Activated gamma-delta T cell treated with anti-CD3 and anti-CD28 coated beads, Interleukin-2, amount 50 U/mL, for 16 hours (primary cell): ENCODE data around the gene TRIM52.

Experiments used
- DNase-seq: peaks from one replicate; pipeline ENCODE4 v3.0.0-alpha.2; 2020; ENCODE audit warnings: low read depth

The TRIM52 gene

DNA sequence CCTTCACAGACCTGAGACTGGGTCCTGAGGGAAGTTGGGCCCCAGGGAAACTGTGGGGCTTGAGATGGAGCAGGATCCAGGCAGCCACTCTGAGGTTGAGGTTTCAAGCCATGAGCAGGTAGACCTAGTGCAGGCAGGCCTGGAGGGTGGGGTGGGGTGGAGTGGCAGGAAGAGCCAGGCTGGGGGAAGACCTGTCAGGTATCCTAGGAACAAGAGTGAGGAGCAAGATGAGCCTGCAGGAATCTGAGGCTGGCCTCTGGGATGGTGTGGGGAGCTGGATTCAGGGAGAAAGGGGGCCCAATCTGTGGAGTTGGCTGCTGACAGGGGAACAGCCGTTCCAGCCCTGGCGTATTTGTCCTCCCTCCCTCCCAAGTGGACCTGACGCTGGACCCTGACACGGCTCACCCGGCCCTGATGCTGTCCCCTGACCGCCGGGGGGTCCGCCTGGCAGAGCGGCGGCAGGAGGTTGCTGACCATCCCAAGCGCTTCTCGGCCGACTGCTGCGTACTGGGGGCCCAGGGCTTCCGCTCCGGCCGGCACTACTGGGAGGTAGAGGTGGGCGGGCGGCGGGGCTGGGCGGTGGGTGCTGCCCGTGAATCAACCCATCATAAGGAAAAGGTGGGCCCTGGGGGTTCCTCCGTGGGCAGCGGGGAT is 27.0 kb downstream of the TRIM52 start:
- DNase-seq = no peak

DNA sequence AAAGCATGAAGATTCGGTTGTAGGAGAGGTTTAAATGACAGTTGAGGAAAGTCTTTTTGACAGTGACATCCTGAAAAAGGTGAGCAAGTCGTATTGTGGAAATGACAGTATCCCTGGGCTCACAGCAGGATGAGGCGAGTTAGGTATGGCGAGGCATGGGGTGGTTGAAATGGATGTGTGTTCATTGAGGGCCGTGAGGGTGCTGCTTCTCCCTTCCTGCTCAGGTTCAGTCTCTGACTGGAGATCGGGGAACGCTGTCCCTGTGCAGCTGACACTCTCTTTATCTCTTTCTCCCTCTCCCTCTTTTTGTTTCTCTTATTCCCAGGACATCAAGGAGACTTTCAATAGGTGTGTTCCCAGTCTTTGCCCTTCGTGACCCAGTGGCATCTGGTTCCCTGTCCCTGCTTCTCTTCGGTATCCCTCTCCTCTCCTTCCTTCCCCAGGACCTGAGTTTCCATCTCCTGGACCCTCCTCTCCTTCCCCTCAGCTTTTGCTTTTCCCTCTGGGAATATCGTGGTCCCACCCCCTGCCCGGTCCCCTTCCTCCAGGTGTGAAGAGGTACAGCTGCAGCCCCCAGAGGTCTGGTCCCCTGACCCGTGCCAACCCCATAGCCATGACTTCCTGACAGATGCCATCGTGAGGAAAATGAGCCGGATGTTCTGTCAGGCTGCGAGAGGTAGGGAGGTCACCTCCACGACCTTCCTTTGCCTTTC is 27.7 kb downstream of the TRIM52 start:
- no peak for DNase-seq

DNA sequence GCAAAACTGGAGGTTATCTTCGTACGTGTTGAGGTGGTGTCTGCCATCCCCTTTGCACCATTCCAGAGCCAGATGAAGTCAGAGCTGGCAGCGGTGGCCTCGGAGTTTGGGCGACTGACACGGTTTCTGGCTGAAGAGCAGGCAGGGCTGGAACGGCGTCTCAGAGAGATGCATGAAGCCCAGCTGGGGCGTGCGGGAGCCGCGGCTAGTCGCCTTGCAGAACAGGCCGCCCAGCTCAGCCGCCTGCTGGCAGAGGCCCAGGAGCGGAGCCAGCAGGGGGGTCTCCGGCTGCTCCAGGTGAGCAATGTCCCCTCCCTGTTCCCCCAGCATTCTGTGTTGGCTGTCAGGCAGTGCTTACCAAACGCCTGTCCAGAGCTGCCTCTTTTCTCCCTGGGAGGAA is 28.4 kb downstream of the TRIM52 start:
- no peak for DNase-seq

DNA sequence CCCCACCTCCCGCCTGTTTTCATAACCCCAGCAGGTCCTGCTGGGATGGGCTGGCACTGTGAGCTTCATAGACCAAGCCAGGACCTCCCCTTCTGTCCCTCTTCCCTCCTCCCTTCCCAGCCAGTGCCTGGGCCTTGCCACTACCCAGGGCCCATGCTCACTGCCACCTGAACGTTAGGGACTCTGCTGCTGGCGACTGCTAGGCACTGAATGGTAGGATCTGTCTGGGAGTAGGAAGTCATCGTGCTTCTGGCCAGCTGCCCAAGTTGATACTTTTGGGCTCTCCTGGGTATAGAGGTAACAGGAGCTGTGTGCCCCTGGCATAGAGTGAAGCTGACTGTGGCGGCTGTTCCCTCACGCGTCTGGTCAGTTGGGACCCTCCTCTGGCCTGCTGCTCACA is 29.5 kb downstream of the TRIM52 start:
- DNase-seq = no peak

DNA sequence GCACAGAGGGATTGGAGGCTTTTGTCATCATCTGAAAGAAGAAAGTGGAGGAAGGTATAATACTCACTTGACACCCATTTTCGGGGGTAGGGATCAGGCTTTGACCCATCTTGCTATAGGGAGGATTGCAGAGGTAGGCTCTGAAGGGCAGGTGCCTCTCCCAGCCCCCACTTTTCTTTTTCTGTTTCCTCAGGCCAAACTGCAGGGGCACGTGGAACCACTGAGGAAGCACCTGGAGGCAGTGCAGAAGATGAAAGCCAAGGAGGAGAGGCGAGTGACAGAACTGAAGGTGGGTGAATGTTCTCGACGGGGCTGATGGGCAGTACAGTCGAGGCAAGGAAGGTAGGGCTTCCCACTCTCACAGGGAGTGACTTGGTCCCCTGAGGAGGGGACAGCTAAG is 30.4 kb downstream of the TRIM52 start:
- no peak for DNase-seq

DNA sequence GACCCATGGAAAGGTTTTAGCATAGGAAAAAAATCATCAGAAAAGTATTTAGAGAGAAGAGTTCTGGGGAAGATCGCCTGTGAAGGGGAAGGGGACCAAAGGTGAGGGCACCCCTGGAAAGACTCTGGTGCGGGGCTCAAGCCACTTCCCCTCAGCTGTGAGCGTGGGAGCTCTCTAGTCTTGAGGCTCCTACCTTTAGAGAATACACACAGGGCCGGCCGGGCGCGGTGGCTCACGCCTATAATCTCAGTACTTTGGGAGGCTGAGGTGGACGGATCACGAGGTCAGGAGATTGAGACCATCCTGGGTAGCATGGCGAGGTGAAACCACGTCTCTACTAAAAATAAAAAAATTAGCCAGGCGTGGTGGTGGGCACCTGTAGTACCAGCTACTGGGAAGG is 30.9 kb downstream of the TRIM52 start:
- DNase-seq = no peak

DNA sequence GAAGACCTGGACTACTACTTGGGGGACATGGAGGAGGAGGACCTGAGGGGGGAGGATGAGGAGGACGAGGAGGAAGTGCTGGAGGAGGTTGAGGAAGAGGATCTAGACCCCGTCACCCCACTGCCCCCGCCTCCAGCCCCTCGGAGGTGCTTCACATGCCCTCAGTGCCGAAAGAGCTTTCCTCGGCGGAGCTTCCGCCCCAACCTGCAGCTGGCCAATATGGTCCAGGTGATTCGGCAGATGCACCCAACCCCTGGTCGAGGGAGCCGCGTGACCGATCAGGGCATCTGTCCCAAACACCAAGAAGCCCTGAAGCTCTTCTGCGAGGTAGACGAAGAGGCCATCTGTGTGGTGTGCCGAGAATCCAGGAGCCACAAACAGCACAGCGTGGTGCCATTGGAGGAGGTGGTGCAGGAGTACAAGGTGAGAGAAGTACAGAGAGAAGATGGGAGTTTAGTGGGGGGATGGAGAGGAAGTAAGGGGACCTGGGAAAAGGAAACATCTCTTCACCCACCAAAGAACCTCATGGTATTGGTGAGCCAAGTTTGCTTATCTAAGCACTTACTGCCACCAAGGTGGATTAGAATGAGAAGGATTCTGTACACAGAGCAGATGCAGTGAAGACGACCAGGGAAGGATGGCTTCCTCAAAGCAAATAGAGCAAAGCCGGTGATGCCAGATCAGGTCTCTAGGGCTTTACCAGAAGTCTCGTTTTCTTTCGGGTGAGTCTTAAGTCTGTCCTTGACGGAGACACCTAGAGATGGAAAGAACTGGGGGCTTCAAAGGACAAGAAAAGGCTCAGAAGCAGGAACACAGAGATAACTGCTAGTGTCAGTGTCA is 36.3 kb downstream of the TRIM52 start:
- DNase-seq = no peak

DNA sequence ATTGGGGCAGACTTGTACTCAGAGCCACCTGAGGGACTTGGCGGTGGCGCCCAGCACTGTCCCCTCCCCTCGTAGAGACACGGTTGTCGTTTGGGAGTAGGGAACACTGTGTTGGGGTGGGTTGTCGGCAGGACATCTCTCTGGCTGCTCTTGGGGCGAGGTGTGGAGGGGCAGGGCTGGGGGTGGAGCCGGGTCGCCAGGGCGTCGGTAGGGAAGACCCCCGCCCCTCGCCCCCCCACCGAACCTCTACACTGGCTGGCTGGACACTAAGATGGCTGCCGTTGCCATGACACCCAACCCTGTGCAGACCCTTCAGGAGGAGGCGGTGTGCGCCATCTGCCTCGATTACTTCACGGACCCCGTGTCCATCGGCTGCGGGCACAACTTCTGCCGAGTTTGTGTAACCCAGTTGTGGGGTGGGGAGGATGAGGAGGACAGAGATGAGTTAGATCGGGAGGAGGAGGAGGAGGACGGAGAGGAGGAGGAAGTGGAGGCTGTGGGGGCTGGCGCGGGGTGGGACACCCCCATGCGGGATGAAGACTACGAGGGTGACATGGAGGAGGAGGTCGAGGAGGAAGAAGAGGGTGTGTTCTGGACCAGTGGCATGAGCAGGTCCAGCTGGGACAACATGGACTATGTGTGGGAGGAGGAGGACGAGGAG is 37.1 kb downstream of the TRIM52 start:
- no peak for DNase-seq

DNA sequence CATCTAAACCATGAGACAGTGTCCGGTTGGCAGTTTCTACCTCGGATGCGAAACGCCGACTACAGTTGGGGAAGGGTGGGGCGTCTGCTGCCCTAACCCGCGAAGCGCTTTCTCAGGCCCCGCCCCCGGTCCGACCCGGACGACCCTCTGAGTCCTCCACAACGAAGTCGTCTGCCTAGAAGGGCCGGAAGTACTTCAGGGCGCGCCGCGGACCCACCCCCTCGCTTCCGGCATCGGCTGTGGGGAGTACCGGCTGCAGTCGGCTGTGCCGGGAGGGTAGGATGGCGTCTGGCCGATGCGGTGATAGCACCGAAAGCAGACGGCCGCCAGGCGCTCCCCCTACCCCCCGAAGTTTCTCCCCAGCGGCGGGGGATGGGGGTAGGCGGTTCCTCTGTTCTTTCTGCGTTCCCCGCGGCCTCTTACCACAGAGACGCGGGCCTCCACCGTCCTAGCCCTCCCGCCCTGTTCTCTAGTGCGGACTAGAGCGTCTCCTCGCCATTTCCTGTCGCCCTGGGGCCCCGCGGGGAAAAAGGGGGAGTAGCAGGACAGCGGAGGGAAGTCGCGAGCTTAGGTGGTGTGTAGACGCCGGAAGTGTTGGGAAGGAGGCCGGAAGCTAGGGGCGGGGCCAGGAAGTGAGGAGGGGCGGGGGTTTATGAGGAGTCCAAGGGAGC is 37.8 kb downstream of the TRIM52 start, which contains the start of gene TRIM41:
TSS of gene TRIM41 (plus strand) at position 224 of the 671 bp plus-strand sequence. CDS start 719 bp downstream, outside the sequence.
- peak; percentile 98 for DNase-seq

DNA sequence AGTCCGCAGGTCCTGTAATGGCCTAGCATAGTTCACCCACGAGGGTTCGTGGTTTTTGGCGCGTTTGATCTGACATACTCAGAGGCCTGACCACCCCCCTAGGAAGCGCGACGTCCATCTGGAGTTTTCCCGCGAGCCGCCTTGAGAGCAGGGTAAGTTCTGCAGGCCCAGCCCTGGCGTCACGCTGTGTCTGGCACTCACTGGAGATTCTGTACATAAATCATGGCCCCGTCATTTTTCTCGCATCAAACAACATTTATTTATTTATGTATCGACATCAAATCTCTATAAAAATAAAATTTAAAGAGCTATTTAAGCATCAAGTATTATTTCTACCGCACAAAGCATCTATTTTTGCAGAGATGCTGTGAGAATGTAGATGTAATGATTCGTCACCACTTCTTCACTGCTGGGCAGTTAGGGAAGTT is 38.3 kb downstream of the TRIM52 start:
- DNase-seq = no peak

DNA sequence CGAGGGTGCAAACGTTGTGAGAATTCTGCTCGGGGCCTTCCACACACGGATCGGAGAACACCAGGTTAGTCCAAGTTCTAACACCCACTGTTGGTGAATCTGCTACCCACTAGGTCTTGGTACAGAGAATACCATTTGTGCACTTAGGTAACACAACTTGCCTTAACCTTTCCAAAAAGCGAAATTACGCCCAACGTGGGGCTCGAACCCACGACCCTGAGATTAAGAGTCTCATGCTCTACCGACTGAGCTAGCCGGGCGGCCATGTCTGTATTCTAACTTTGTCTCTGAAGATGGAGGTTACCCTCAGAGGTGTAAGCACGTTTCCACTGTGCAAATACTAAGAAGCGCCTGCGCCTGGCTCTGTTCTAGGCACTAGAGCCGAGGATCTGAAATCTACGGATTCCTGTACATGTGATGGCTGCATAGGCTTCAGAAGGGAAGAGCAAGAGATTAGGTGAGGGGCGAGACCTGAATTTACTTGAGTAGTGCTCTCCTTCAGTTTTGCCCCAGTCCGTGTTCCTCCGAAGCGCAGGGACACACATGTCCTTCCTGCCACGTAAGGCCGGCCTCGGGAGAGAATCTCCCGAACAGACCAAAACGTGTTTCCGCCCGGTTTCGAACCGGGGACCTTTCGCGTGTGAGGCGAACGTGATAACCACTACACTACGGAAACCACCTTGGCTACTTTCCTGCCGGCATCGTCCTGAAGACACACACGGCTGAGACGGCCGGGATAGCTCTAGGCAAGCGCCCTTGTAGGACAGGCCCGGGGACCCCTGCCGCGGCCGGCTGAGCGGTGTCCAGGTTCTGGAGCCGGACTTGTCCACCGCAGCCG is 38.9 kb downstream of the TRIM52 start:
- DNase-seq = peak; percentile 95

DNA sequence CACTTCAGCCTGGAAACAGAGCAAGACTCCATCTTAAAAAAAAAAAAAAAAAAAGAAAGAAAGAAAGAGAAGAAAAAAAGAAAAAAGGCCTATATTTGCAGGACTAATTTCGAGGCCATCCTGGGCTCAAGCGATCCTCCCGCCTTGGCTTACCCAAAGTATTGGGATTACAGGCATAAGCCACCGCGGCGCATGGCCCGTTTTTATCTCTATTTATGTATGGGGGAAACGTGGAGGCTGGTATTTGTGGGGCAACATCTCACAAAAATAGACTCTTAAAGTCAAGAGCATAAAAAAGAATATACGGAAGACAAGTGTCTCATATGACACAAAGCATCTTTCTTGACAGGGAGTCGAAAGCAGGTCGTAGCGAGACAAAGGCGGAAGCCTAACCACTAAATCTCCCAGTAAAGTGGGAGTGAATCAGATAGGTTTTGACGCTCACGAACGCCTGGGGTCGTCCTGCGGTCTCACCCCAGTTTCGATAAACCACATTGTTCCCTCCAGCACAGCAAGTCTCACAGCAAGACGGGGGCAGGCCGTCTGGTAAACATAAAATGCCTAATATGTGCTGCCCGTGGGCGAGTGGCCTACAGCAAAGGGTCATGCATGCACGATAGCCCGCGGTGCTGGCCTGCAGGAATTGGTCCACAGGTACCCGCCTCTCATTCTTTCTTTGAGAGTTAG is 39.7 kb downstream of the TRIM52 start:
- no peak for DNase-seq

DNA sequence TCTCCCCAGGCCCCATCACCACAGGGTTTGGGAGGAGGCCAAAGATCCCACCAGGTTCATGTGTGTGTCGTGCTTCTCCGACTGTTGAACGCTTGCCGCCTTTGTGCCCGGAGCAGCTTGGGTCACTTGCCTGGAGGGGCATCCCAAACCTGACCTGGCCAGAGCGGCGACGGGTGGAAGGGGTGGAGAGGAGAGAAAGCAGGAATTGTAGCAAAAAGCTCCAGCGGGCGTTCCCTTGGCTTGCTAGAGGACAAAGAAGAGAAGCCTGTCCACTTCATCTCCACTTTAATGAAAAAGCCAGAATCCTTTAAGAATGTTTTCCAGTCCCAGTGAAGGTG is 40.8 kb downstream of the TRIM52 start:
- no peak for DNase-seq

DNA sequence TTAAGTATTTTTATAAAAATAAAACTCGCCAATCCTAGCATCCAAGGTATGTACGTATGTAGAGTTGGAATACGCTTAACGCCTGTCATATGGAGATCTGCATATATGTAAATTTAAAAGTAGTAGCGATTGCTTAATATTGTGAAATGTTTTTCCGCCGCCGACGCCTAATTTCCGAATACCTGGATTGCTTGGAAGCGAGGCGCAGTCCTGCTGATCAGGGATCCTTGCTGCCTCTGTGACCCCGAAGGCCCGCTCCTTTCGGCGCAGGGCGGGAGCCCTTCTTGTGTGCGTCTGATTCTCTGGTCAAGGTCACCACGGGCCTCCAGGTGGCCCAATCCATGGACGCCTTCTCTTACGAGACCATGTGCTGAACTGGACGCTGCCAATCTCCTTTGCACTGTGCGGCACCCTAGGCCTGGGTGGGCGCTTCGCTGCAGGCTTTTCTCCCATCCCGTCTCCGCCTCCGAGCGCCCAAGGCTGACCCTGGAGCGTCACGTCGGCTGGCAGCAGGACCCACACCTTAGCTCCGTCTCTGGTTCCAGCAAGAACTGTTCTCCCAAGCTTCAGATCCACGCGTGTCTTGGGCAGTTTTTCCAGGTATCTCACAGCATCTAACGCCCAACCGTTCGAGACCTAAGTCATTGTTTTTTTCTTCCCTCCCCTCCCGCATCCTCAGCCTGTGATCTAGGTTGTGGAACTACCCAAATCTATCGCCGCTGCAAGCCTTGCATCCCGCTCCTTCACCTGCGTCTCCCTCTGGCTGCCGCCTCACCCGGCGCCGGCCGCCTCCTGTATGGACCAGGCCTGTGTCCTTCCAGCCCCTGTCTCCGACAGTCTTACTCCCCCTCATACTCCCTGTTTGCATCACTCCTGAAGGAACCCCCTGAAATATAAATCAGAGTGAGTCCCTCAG is 41.4 kb downstream of the TRIM52 start:
- no peak for DNase-seq

DNA sequence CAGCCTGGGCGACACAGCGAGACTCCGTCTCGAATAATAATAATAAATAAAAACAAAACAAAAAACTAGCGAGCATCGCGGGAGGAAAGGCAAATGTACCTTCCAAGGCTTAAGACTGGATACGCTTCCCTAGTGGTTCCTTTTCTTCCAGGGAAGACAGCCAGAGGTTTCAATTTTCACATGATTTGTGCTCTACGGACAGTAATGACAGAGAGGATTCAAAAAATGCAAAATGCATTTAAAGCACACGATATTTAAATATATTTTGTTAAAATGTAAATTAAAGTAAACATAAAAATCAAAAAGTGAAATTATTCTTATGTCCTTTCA is 42.2 kb downstream of the TRIM52 start:
- no peak for DNase-seq

DNA sequence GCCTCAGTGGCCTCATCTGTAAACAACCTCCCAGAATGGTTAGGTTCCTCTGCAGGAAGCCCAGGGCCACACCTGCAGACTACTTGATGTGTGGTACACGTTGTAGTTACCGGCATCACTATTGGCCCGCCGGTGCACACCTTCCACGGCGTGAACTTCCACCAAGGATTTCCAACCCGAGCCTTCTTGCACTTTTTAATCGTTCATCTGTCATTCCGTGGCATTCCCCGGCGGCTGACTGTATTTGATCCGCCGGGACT is 43.2 kb downstream of the TRIM52 start:
- DNase-seq = no peak

DNA sequence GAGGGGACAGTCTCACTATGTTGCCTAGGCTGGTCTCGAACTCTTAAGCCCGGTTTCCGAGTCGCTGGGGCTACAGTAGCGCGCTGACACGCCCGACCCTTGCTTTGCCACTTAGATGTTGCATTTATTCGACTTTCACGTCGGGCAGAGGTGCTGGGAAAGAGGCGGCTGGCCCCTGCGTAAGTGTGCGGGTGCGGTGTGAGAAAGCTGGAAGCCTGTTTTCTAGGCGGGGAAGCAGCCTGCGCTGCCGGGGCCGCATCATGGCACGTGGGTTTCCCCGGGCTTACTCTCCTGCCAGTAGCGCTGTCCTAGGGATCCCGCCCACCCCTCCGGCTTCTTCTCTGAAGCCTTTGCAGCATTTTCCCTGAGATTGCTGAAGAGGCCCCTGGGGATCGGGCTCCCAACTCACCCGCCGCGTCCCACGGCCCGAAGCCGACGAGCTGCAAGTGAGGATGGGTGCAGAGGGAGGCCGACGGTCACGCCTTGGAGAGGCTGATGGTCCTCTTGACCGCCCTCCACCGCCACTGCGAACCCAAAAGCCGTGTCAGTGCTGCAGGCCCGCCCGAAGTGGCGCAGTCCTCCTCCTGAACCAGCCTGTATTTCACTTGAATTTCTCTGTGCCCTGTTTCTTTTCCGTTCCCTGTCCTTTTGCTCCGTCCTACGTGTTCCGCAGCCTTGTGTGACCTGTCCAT is 43.7 kb downstream of the TRIM52 start:
- DNase-seq = no peak

DNA sequence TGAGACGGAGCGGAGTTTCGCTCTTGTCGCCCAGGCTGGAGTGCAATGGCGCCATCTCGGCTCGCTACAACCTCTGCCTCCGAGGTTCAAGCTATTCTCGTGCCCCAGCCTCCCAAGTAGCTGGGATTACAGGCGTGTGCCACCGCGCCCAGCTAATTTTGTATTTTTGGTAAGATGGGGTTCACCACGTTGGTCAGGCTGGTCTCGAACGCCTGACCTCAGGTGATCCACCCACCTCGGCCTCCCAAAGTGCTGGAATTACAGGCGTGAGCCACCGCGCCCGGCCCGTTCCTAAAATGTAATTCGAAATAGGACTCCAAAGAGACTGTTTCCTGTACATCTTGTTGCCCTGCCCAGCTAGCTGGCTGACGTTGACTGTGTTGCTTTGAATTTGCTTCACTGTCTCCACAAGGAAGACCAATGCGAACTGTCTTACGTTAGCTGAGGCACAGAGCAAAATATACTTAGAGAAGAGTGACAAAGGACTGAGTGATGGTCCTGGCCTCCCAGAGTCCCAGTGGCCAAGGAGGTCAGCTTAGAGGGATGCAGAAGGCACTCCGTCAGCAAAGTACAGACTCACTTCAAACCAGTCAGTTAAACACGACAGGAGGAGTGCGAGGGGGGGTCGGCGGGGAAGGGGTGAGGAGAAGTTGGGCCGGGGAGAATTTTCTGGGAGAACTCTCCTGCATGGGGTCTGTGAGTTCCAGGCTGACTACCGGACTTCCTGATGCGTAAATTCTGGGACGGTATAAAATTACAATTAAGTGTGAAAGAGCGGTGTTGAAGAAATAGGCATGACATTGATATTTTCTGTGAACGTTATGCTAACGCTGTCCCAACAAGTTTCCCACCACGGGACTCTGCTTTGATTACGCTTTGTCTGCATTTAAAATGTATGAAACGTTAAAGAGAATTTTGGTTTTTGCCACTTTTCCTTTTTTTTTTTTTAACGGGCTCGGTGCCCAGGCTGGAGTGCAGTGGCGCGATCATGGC is 44.6 kb downstream of the TRIM52 start:
- DNase-seq = no peak
